ENCODE results near the gene SLC36A1.

DNA sequence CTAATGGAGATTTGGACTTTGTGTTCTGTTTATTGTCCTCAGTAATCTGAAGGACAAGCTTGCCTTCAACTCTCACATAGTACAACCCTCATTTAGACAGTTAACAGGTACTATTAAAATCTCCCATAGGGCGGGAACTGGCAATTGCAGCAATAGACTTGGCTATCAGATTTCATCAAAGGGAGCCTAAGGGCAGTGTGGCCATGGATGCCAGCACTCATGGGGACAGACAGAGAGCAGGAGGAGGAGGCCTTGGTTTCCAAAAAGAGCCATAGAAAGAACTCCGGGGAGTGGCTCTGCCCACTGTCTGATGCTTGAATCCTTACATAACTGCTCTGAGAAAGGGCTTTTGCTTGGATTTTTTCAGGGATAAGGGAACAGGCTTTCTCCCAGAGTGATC lies 6.8 kb downstream of the SLC36A1 start:
- no peak for TF ChIP-seq CTCF (conservative IDR thresholded peaks at IDR 0.05 in 1 of 2, IDR thresholded peaks at IDR 0.05 in 1 of 2; ENCODE audit: low read depth in 1 of 2, low read length in 2 of 2)
- TF ChIP-seq EZH2 (IDR thresholded peaks at IDR 0.05; ENCODE audit: low read length, missing control alignments) = no peak

Measured in fibroblast of lung (primary cell).